Stimulated activated CD8-positive, alpha-beta memory T cell treated with anti-CD3 and anti-CD28 coated beads, Interleukin-15, amount 100 ng/mL, for 24 hours (primary cell): ENCODE data around the gene PCDHA1.
"Not testable (repeated sequence)": the region's sequence is repeated elsewhere in the genome, so short reads cannot be mapped to it uniquely, and the experiment has no call there.

Experiments
- DNase-seq: peaks from one replicate; pipeline ENCODE4 v3.0.0-alpha.2; 2020; ENCODE audit warnings: low read depth

PCDHA1 gene

GRCh38 chr5:140849831-140850634, 64.1 kb downstream of the PCDHA1 start:
- DNase-seq: not testable (repeated sequence)

- DNase-seq: no peak
Observed at GRCh38 chr5:140855772-140856674, 70.1 kb downstream of the PCDHA1 start, which contains the start of gene PCDHA10. Gene PCDHA10, plus strand, starts transcription at chr5:140855897. Its CDS starts 152 bp downstream, at chr5:140856049.

- DNase-seq: no peak
Observed at GRCh38 chr5:140857177-140857986, 71.4 kb downstream of the PCDHA1 start.

DNA sequence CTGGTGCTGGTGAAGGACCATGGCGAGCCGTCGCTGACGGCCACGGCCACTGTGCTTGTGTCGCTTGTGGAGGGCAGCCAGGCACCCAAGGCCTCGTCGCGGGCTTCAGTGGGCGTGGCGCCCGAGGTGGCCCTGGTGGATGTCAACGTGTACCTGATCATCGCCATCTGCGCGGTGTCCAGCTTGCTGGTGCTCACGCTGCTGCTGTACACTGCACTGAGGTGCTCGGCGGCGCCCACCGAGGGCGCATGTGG, 72.0 kb downstream of the PCDHA1 start:
- no peak for DNase-seq

- DNase-seq: no peak
Observed at GRCh38 chr5:140862441-140863295, 76.7 kb downstream of the PCDHA1 start.

- no peak for DNase-seq
Observed at GRCh38 chr5:140868721-140869554, 83.0 kb downstream of the PCDHA1 start, which contains the start of gene PCDHA11. Gene PCDHA11, plus strand, starts transcription at chr5:140868957. Its CDS starts 147 bp downstream, at chr5:140869104.

DNA sequence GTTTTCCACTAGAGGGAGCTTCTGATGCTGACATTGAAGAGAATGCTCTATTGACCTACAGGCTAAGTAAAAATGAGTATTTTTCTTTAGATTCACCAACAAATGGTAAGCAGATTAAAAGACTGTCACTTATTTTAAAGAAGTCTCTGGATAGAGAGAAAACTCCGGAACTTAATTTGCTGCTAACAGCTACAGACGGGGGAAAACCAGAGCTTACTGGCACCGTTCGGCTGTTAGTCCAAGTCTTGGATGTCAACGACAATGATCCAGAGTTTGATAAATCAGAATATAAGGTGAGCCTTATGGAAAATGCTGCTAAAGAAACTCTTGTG, 83.6 kb downstream of the PCDHA1 start:
- DNase-seq: no peak

- DNase-seq: no peak
Observed at GRCh38 chr5:140870221-140871201, 84.6 kb downstream of the PCDHA1 start.

- no peak for DNase-seq
Observed at GRCh38 chr5:140875085-140876065, 89.4 kb downstream of the PCDHA1 start, which contains the start of gene PCDHA12. Gene PCDHA12, plus strand, starts transcription at chr5:140875308. Its CDS starts 165 bp downstream, at chr5:140875473.

DNA sequence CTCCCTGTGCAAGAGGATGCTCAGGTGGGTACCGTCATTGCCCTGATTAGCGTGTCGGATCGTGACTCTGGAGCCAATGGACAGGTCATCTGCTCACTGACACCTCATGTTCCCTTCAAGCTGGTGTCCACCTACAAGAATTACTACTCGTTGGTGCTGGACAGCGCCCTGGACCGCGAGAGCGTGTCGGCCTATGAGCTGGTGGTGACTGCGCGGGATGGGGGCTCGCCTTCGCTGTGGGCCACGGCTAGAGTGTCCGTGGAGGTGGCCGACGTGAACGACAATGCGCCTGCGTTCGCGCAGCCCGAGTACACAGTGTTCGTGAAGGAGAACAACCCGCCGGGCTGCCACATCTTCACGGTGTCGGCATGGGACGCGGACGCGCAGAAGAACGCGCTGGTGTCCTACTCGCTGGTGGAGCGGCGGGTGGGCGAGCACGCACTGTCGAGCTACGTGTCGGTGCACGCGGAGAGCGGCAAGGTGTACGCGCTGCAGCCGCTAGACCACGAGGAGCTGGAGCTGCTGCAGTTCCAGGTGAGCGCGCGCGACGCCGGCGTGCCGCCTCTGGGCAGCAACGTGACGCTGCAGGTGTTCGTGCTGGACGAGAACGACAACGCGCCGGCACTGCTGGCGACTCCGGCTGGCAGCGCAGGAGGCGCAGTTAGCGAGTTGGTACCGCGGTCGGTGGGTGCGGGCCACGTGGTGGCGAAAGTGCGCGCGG, 90.8 kb downstream of the PCDHA1 start:
- not testable (repeated sequence) for DNase-seq

DNA sequence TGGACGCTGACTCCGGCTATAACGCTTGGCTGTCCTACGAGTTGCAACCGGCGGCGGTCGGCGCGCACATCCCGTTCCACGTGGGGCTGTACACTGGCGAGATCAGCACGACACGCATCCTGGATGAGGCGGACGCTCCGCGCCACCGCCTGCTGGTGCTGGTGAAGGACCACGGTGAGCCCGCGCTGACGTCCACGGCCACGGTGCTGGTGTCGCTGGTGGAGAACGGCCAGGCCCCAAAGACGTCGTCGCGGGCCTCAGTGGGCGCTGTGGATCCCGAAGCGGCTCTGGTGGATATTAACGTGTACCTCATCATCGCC, 91.3 kb downstream of the PCDHA1 start:
- no peak for DNase-seq

DNA sequence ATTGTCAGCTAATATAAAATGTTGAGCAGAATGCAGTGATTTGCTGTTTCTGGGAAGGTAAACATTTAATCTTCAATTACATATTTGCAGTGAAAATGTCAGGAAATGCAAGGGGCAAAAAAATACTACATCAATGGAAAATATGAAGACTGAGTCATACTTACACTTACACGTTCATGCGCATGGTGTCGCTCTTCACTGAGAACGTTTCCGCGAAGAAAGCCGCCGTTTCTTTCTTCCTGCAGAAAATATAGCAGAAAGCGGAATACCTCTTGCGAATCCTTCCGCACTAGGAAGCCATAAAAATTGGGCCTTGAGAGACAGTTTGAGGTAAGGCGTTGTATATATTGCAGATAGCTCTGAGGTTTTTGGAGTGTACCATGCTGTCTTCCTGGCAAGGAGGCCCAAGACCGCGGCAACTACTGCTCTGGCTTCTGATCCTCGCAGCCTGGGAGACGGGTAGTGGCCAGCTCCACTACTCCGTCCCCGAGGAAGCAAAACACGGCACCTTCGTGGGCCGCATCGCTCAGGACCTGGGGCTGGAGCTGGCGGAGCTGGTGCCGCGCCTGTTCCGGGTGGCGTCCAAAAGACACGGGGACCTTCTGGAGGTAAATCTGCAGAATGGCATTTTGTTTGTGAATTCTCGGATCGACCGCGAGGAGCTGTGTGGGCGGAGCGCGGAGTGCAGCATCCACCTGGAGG, 96.1 kb downstream of the PCDHA1 start, which contains the start of gene PCDHA13:
Gene PCDHA13 (plus strand): TSS at position 236 of the 702 bp plus-strand sequence. CDS start 145 bp downstream, at position 381.
- no peak for DNase-seq

DNA sequence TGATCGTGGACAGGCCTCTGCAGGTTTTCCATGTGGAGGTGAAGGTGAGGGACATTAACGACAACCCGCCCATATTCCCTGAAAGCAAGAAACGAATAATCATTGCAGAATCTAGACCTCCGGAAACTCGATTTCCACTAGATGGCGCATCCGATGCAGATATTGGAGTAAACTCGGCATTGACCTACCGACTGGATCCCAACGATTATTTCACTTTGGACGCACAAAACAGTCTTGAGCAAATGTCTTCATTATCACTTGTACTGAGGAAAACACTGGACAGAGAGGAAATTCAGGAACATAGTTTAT, 96.6 kb downstream of the PCDHA1 start:
- no peak for DNase-seq

DNA sequence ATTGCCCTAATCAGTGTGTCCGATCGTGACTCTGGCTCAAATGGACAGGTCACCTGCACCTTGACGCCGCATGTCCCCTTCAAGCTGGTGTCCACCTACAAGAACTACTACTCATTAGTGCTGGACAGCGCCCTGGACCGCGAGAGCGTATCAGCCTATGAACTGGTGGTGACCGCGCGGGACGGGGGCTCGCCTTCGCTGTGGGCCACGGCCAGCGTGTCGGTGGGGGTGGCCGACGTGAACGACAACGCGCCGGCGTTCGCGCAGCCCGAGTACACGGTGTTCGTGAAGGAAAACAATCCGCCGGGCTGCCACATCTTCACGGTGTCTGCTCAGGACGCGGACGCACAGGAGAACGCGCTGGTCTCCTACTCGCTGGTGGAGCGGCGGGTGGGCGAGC, 97.4 kb downstream of the PCDHA1 start:
- no peak for DNase-seq

DNA sequence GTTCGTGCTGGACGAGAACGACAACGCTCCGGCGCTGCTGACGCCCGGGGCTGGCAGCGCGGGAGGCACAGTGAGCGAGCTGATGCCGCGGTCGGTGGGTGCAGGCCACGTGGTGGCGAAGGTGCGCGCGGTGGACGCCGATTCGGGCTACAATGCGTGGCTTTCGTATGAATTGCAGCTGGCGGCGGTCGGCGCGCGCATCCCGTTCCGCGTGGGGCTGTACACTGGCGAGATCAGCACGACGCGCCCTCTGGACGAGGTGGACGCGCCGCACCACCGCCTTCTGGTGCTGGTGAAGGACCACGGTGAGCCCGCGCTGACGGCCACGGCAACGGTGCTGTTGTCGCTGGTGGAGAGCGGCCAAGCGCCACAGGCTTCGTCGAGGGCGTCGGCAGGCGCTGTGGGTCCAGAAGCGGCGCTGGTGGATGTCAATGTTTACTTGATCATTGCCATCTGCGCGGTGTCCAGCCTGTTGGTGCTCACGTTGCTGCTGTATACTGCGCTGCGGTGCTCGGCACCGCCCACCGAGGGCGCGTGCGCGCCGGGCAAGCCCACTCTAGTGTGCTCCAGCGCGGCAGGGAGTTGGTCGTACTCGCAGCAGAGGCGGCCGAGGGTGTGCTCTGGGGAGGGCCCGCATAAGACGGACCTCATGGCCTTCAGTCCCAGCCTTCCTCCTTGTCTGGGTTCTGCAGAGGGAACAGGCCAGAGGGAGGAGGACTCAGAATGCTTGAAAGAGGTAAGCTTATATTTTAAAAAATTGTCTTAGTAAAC, 98.2 kb downstream of the PCDHA1 start:
- no peak for DNase-seq

DNA sequence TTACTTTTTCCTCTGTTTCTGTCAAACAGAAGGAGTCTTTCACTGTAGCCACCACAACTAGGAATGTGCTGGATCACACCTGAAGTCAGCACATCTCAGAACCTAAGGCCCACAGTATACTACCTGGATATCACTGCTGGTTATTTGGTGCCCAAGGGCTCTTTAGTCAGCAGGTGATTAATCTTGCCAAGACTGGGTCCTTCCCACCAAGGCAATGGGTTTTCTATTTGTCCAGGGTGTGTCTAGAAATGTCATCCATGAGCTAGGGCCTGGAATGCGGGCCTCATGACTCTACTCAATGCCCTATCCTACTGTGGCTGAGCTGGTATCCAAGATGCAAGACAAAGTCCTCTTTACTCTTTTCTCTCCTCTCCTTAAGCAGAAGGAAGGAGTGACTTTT, 130.4 kb downstream of the PCDHA1 start:
- DNase-seq: no peak
